DMS79 (cell line): ENCODE measurements around the gene MAST4.
A peak's percentile ranks its signal among the peaks of the same experiment; 100 is the strongest.
"Not testable (repeated sequence)": the region's sequence is repeated elsewhere in the genome, so short reads cannot be mapped to it uniquely, and the experiment has no call there.

Experiments used
- DNase-seq: peaks from one replicate; lab custom pipeline; 2025; lab: John Stamatoyannopoulos, UW

The MAST4 gene

GRCh38 chr5:66742896-66743247 is 146.7 kb downstream of the MAST4 start:
- DNase-seq = no peak

- no peak for DNase-seq
These were observed 147.2 kb downstream of the MAST4 start for GRCh38 chr5:66743344-66743743.

- DNase-seq = no peak
These were observed 147.8 kb downstream of the MAST4 start for GRCh38 chr5:66744040-66744439.

- DNase-seq = no peak
These were observed 149.1 kb downstream of the MAST4 start for GRCh38 chr5:66745297-66745696.

- DNase-seq = no peak
These were observed 151.4 kb downstream of the MAST4 start for GRCh38 chr5:66747607-66748006.

- DNase-seq = not testable (repeated sequence)
These were observed 156.5 kb downstream of the MAST4 start for GRCh38 chr5:66752668-66753067.

- DNase-seq = no peak
These were observed 161.1 kb downstream of the MAST4 start for GRCh38 chr5:66757219-66757833.

GRCh38 chr5:66757834-66758371 is 161.7 kb downstream of the MAST4 start:
- peak; percentile 54 for DNase-seq

GRCh38 chr5:66769030-66769733 is 173.0 kb downstream of the MAST4 start:
- DNase-seq = no peak

GRCh38 chr5:66769839-66770617 is 173.8 kb downstream of the MAST4 start:
- no peak for DNase-seq

GRCh38 chr5:66777868-66778267 is 181.7 kb downstream of the MAST4 start:
- DNase-seq = no peak

GRCh38 chr5:66779528-66779927 is 183.3 kb downstream of the MAST4 start:
- DNase-seq = no peak

GRCh38 chr5:66788556-66788955 is 192.4 kb downstream of the MAST4 start:
- no peak for DNase-seq

GRCh38 chr5:66789434-66789833 is 193.2 kb downstream of the MAST4 start:
- DNase-seq = no peak

GRCh38 chr5:66793049-66793448 is 196.9 kb downstream of the MAST4 start:
- no peak for DNase-seq

- no peak for DNase-seq
These were observed 199.5 kb downstream of the MAST4 start for GRCh38 chr5:66795682-66796081.

- no peak for DNase-seq
These were observed 200.4 kb downstream of the MAST4 start for GRCh38 chr5:66796305-66797292.

- DNase-seq = no peak
These were observed 206.7 kb downstream of the MAST4 start for GRCh38 chr5:66802941-66803340.

GRCh38 chr5:66805514-66806430 is 209.6 kb downstream of the MAST4 start:
- DNase-seq = no peak

GRCh38 chr5:66807743-66808142 is 211.6 kb downstream of the MAST4 start:
- no peak for DNase-seq

GRCh38 chr5:66808663-66809062 is 212.5 kb downstream of the MAST4 start:
- DNase-seq = no peak
